Keratinocyte (primary cell): ENCODE results near the gene HAP1. TPM values are rescaled to one million over a fixed set of nuclear protein-coding genes. Genes with fewer than 3 reads are reported as not detected.

Experiments used
- DNase-seq: peaks from one replicate; pipeline ENCODE4 v3.0.0-alpha.2; 2011; ENCODE audit warnings: low read depth, missing footprints, low spot score
- FAIRE-seq: peaks from 2 replicates; lab custom pipeline; 2011; peaks lifted over from hg19 to GRCh38; lab: Jason Lieb, UNC
- H2AFZ ChIP-seq: 2 replicates; pipeline ENCODE4 v1.6.0; 2012; ENCODE audit warnings: low read length, control low read depth, inconsistent platforms; ENCODE audit not compliant: control insufficient read depth
- H3K27ac ChIP-seq: 2 replicates; pipeline ENCODE4 v1.5.1; 2011; ENCODE audit warnings: low read length; ENCODE audit not compliant: control insufficient read depth, insufficient read depth
- H3K27me3 ChIP-seq: 3 replicates; pipeline ENCODE4 v1.6.0; 2011; ENCODE audit warnings: low read length; ENCODE audit not compliant: control insufficient read depth, insufficient read depth; ENCODE audit errors: extremely low read depth
- H3K36me3 ChIP-seq, 2 experiments: 2 replicates in 1 of 2; 3 replicates in 1 of 2; pipeline ENCODE4 v1.5.1; 2011; ENCODE audit warnings: low read length in 2 of 2, mild to moderate bottlenecking in 1 of 2; ENCODE audit not compliant: control insufficient read depth in 2 of 2, insufficient read depth in 2 of 2; ENCODE audit errors: extremely low read depth in 1 of 2
- H3K4me1 ChIP-seq: 3 replicates; pipeline ENCODE4 v1.5.1; 2011; ENCODE audit warnings: low read length; ENCODE audit not compliant: control insufficient read depth, insufficient read depth; ENCODE audit errors: extremely low read depth
- H3K4me2 ChIP-seq: 3 replicates; pipeline ENCODE4 v1.6.0; 2011; ENCODE audit warnings: low read depth, low read length; ENCODE audit not compliant: control insufficient read depth, insufficient read depth; ENCODE audit errors: extremely low read depth
- H3K4me3 ChIP-seq, 3 experiments: fragments of 200-600 bp in 1 of 3; sonication (generic) in 1 of 3; 2 replicates in 2 of 3; 3 replicates in 1 of 3; pipeline ENCODE4 v1.5.1; 2011 to 2016; ENCODE audit warnings: low read length in 3 of 3, mild to moderate bottlenecking in 3 of 3, control low read depth in 2 of 3, inconsistent platforms in 1 of 3, low read depth in 1 of 3, mixed read lengths in 1 of 3, mixed run types in 1 of 3, moderate library complexity in 1 of 3; ENCODE audit not compliant: control insufficient read depth in 2 of 3, insufficient read depth in 2 of 3; ENCODE audit errors: extremely low read depth in 1 of 3
- H3K79me2 ChIP-seq: 2 replicates; pipeline ENCODE4 v1.6.0; 2012; ENCODE audit warnings: low read length; ENCODE audit not compliant: control insufficient read depth, insufficient read depth
- H3K9ac ChIP-seq: 3 replicates; pipeline ENCODE4 v1.6.0; 2011; ENCODE audit warnings: low read length; ENCODE audit not compliant: control insufficient read depth, insufficient read depth; ENCODE audit errors: extremely low read depth
- H3K9me1 ChIP-seq: 3 replicates; pipeline ENCODE4 v1.6.0; 2011; ENCODE audit warnings: low read length; ENCODE audit not compliant: control insufficient read depth, insufficient read depth; ENCODE audit errors: extremely low read depth
- H3K9me3 ChIP-seq: 2 replicates; pipeline ENCODE4 v1.5.1; 2012; ENCODE audit warnings: low read depth, low read length; ENCODE audit not compliant: control insufficient read depth
- H4K20me1 ChIP-seq: 3 replicates; pipeline ENCODE4 v1.6.0; 2011; ENCODE audit warnings: low read length; ENCODE audit not compliant: control insufficient read depth, insufficient read depth; ENCODE audit errors: extremely low read depth
- CTCF ChIP-seq, 3 experiments: IDR thresholded peaks in 1 of 3; conservative IDR thresholded peaks in 1 of 3; optimal IDR thresholded peaks in 1 of 3; 2 replicates in 2 of 3; 3 replicates in 1 of 3; pipeline versions ENCODE3 to v1.5.1; 2011; ENCODE audit warnings: low read length in 3 of 3, mild to moderate bottlenecking in 3 of 3, moderate library complexity in 2 of 3, control low read depth in 1 of 3, inconsistent platforms in 1 of 3; ENCODE audit not compliant: insufficient read depth in 2 of 3; ENCODE audit errors: extremely low read depth in 1 of 3
- EZH2 ChIP-seq: IDR thresholded peaks from one replicate; pipeline ENCODE4 v1.6.1; 2012; ENCODE audit warnings: inconsistent platforms, mild to moderate bottlenecking, low read length, moderate library complexity
- dilution Hi-C: fragments of 300-500 bp; cut with MboI; formaldehyde crosslinking; loops from one replicate; pipeline ENCODE4 v1.7.0; 2020; ENCODE audit warnings: low sequenced_read_pairs; ENCODE audit not compliant: extremely low pct_ligation_motif_present
- polyA plus RNA-seq, 5 experiments: library from polyadenylated mRNA; depleted of rRNA in 3 of 5; stranded (reverse) in 3 of 5; stranded (forward) in 1 of 5; unstranded in 1 of 5; fragments of >200 nt; gene quantifications; 1 replicate in 1 of 5; 2 replicates in 3 of 5; 3 replicates in 1 of 5; pipeline versions ENCODE4 v1.2.1 to v1.2.3, GENCODE V29; 2011 to 2012; ENCODE audit warnings: missing spikeins in 2 of 5, low read depth in 1 of 5, low replicate concordance in 1 of 5

Gene HAP1
- polyA plus RNA-seq, 1 donor (not counting 4 experiments of a cell fraction or from before 2014, with no cell fraction given): 1.6 TPM

GRCh38 chr17:41689497-41690299, 44.7 kb downstream of the HAP1 start:
- H3K4me3 ChIP-seq: peak overlapping the region; percentile 67 to 99 (median 77)
- FAIRE-seq (no peak), DNase-seq (no peak)
- no peaks in the 10 kb centered on the region for H3K27me3 ChIP-seq
- H3K9ac ChIP-seq: peak overlapping the region; percentile 99
- peaks cover 26% of the 10 kb centered on the region for H4K20me1 ChIP-seq
- no peak overlapping the region for H2AFZ ChIP-seq
- peak overlapping the region; percentile 94 for H3K4me2 ChIP-seq
- no peak for TF ChIP-seq EZH2
- peak; percentile 61 to 67 (median 62) for TF ChIP-seq CTCF (optimal IDR thresholded peaks at IDR 0.05 in 1 of 3, IDR thresholded peaks at IDR 0.05 in 1 of 3, conservative IDR thresholded peaks at IDR 0.05 in 1 of 3; ENCODE audit: extremely low read depth in 1 of 3, insufficient read depth in 2 of 3, low read length in 3 of 3)
- no peaks in the 10 kb centered on the region for H3K9me1 ChIP-seq
- H3K79me2 ChIP-seq: peaks cover 20% of the 10 kb centered on the region
- peaks cover 24 to 29% of the 10 kb centered on the region in 2 experiments for H3K36me3 ChIP-seq
- dilution Hi-C loops: no loop called here
- H3K4me1 ChIP-seq: peaks cover 6% of the 10 kb centered on the region
- H3K27ac ChIP-seq: peak overlapping the region; percentile 98
- H3K9me3 ChIP-seq: no peaks in the 10 kb centered on the region

GRCh38 chr17:41688641-41689496, 45.6 kb downstream of the HAP1 start, which contains the start of gene EIF1:
Gene EIF1, plus strand, starts transcription at chr17:41688885. Its CDS starts 154 bp downstream, at chr17:41689039.
- Histone ChIP-seq H3K9me3 (no peaks in the 10 kb centered on the region), H3K79me2 (peaks cover 20% of the 10 kb centered on the region), H3K4me2 (peak within 1 kb of the TSS; percentile 94), H3K27ac (peak within 1 kb of the TSS; percentile 98), H3K9me1 (no peaks in the 10 kb centered on the region), H3K36me3 (peaks cover 24 to 29% of the 10 kb centered on the region in 2 experiments), H3K9ac (peak within 1 kb of the TSS; percentile 99), H3K27me3 (no peaks in the 10 kb centered on the region), H4K20me1 (peaks cover 26% of the 10 kb centered on the region), H3K4me3 (peak within 1 kb of the TSS; percentile 70 to 99 (median 77)), H3K4me1 (peaks cover 6% of the 10 kb centered on the region), H2AFZ (peak within 1 kb of the TSS; percentile 92)
- no peak for FAIRE-seq
- TF ChIP-seq EZH2 (no peak), CTCF (optimal IDR thresholded peaks at IDR 0.05 in 1 of 3, IDR thresholded peaks at IDR 0.05 in 1 of 3, conservative IDR thresholded peaks at IDR 0.05 in 1 of 3; ENCODE audit: extremely low read depth in 1 of 3, insufficient read depth in 2 of 3, low read length in 3 of 3) (no peak)
- peak; percentile 99 for DNase-seq
- dilution Hi-C loops: no loop called here
